HCT116 (cell line): ENCODE measurements around the gene AARSD1. TPM values are rescaled to one million over a fixed set of nuclear protein-coding genes. Genes with fewer than 3 reads are reported as not detected.
A peak's percentile ranks its signal among the peaks of the same experiment; 100 is the strongest.

Source experiments
- ATAC-seq: fragments of 200-7000 bp; cut with Tn5 transposase; 2 replicates; pipeline ENCODE4 v1.9.1; 2020; ENCODE audit warnings: mild to moderate bottlenecking, moderate library complexity
- Bru-seq: library from RNA; stranded (reverse); fragments of 400-500 nt; gene quantifications from one replicate; lab custom pipeline; 2021; lab: Mats Ljungman, UMichigan
- BruChase-seq, 2 experiments: library from RNA; stranded (reverse); fragments of 400-500 nt; gene quantifications; one replicate each; lab custom pipeline; 2021; lab: Mats Ljungman, UMichigan
- BruUV-seq: library from RNA; stranded (reverse); fragments of 400-500 nt; replicated peaks from 2 replicates; lab custom pipeline; 2021; lab: Mats Ljungman, UMichigan
- CTCF ChIA-PET: fragments of 300-600 bp; sonication (Branson Sonifier 250); formaldehyde crosslinking; loops from one replicate; lab custom pipeline; 2021; ENCODE audit warnings: antibody characterized with exemption; lab: Charles Lee
- POLR2A ChIA-PET: fragments of 300-600, 350-600 bp; sonication (Branson Sonifier 250); formaldehyde crosslinking; loops from one replicate; lab custom pipeline; 2021; ENCODE audit warnings: antibody characterized with exemption; lab: Charles Lee
- RAD21 ChIA-PET, 2 experiments: fragments of 300-600 bp; sonication (Branson Sonifier 250); formaldehyde crosslinking; loops; one replicate each; lab custom pipeline; 2023; ENCODE audit warnings: low total read pairs in 2 of 2; ENCODE audit not compliant: uncharacterized antibody in 2 of 2, unreplicated experiment in 2 of 2, low non-redundant PET in 1 of 2; lab: Charles Lee
- DNase-seq: peaks from one replicate; pipeline ENCODE4 v3.0.0-alpha.2; 2010; ENCODE audit warnings: low read depth, low spot score
- H2AFZ ChIP-seq: fragments of 200-600 bp; shearing (Covaris generic), sonication (generic); 2 replicates; pipeline ENCODE4 v1.6.1; 2017; ENCODE audit warnings: low read depth, mixed run types, mixed read lengths, antibody characterized with exemption, low read length; ENCODE audit not compliant: poor library complexity, severe bottlenecking
- H3K27ac ChIP-seq: 2 replicates; pipeline ENCODE4 v1.5.1; 2012; ENCODE audit warnings: low read depth, low read length
- H3K27me3 ChIP-seq: fragments of 200-600 bp; sonication (generic); 2 replicates; pipeline ENCODE4 v1.6.1; 2016; ENCODE audit warnings: mixed run types, low read length, mixed read lengths; ENCODE audit not compliant: insufficient read depth
- H3K36me3 ChIP-seq, 2 experiments: fragments of 200-500 bp in 1 of 2; fragments of 200-600 bp in 1 of 2; sonication (Bioruptor generic) in 1 of 2; sonication (generic) in 1 of 2; 2 replicates each; pipeline versions ENCODE4 v1.5.1 to v1.6.1; 2014 to 2016; ENCODE audit warnings: low read length in 2 of 2, inconsistent platforms in 1 of 2, mixed read lengths in 1 of 2, mixed run types in 1 of 2; ENCODE audit not compliant: insufficient read depth in 2 of 2, control insufficient read depth in 1 of 2
- H3K4me1 ChIP-seq, 2 experiments: fragments of 200-600 bp in 1 of 2; sonication (generic) in 1 of 2; 2 replicates each; pipeline versions ENCODE4 v1.5.1 to v1.6.1; 2012 to 2017; ENCODE audit warnings: low read length in 2 of 2, inconsistent platforms in 1 of 2, mild to moderate bottlenecking in 1 of 2, mixed read lengths in 1 of 2, mixed run types in 1 of 2, moderate library complexity in 1 of 2; ENCODE audit not compliant: insufficient read depth in 2 of 2, control insufficient read depth in 1 of 2
- H3K4me2 ChIP-seq: fragments of 200-600 bp; sonication (generic); 2 replicates; pipeline ENCODE4 v1.6.1; 2017; ENCODE audit warnings: mixed run types, low read length, mixed read lengths
- H3K4me3 ChIP-seq, 2 experiments: fragments of 200-600 bp in 1 of 2; sonication (generic) in 1 of 2; replicated peaks in 1 of 2; 2 replicates each; pipeline ENCODE4 v1.5.1; 2011 to 2016; ENCODE audit warnings: low read length in 2 of 2, control low read depth in 1 of 2, low read depth in 1 of 2, mild to moderate bottlenecking in 1 of 2, mixed read lengths in 1 of 2, mixed run types in 1 of 2
- H3K79me2 ChIP-seq: fragments of 200-600 bp; sonication (generic); 2 replicates; pipeline ENCODE4 v1.6.1; 2017; ENCODE audit warnings: mild to moderate bottlenecking, mixed run types, low read length, moderate library complexity, mixed read lengths; ENCODE audit not compliant: insufficient read depth
- H3K9ac ChIP-seq: fragments of 200-600 bp; sonication (generic); 2 replicates; pipeline ENCODE4 v1.6.1; 2016; ENCODE audit warnings: low read length, mixed read lengths
- H3K9me2 ChIP-seq: fragments of 200-600 bp; sonication (generic), shearing (Covaris generic); 2 replicates; pipeline ENCODE4 v1.6.1; 2017; ENCODE audit warnings: mixed run types, mild to moderate bottlenecking, moderate library complexity; ENCODE audit not compliant: insufficient read depth
- H3K9me3 ChIP-seq, 2 experiments: fragments of 200-500 bp in 1 of 2; fragments of 200-600 bp in 1 of 2; sonication (Bioruptor generic) in 1 of 2; sonication (generic) in 1 of 2; 2 replicates each; pipeline ENCODE4 v1.6.1; 2014 to 2017; ENCODE audit warnings: low read length in 2 of 2, mixed read lengths in 2 of 2, inconsistent platforms in 1 of 2, low read depth in 1 of 2, mild to moderate bottlenecking in 1 of 2, mixed run types in 1 of 2, moderate library complexity in 1 of 2; ENCODE audit not compliant: control insufficient read depth in 1 of 2, insufficient read depth in 1 of 2
- H4K20me1 ChIP-seq: fragments of 200-600 bp; sonication (generic), shearing (Covaris generic); 2 replicates; pipeline ENCODE4 v1.6.1; 2017; ENCODE audit warnings: mixed run types, mild to moderate bottlenecking, moderate library complexity; ENCODE audit not compliant: insufficient read depth
- EGR1 ChIP-seq: IDR thresholded peaks from 2 replicates; pipeline ENCODE4 v1.6.1; 2012; ENCODE audit warnings: low read depth
- EZH2phosphoT487 ChIP-seq: fragments of 200-600 bp; IDR thresholded peaks from 2 replicates; pipeline ENCODE4 v1.6.1; 2018; ENCODE audit warnings: antibody characterized with exemption, borderline replicate concordance
- FOSL1 ChIP-seq: IDR thresholded peaks from 2 replicates; pipeline ENCODE4 v1.6.1; 2012; ENCODE audit warnings: low read depth
- POLR2A ChIP-seq: IDR thresholded peaks from 2 replicates; pipeline ENCODE4 v1.7.0; 2011; ENCODE audit warnings: borderline replicate concordance; ENCODE audit not compliant: insufficient read depth, insufficient read length; ENCODE audit errors: extremely low read depth
- POLR2AphosphoS5 ChIP-seq: IDR thresholded peaks from 2 replicates; pipeline ENCODE4 v1.6.1; 2011; ENCODE audit warnings: mild to moderate bottlenecking, low read depth, low read length, moderate library complexity
- SIN3A ChIP-seq: IDR thresholded peaks from 2 replicates; pipeline ENCODE4 v1.6.1; 2012; ENCODE audit warnings: low read depth
- SP1 ChIP-seq: IDR thresholded peaks from 2 replicates; pipeline ENCODE4 v1.6.1; 2012; ENCODE audit warnings: low read depth
- YY1 ChIP-seq: IDR thresholded peaks from 2 replicates; pipeline ENCODE4 v1.6.1; 2011; ENCODE audit warnings: low read length, low read depth, moderate library complexity, mild to moderate bottlenecking; ENCODE audit not compliant: insufficient replicate concordance; ENCODE audit errors: extremely low read depth
- intact Hi-C: fragments of 100-400 bp; cut with micrococcal nuclease; formaldehyde crosslinking; loops from 2 replicates; pipeline ENCODE4 v1.10.0; 2022
- long read RNA-seq: library from polyadenylated mRNA; unstranded; transcript quantifications from one replicate; pipeline ENCODE4 v2.0.0, GENCODE V29; 2021; ENCODE audit not compliant: unreplicated experiment
- polyA plus RNA-seq: library from polyadenylated mRNA; unstranded; fragments of >200 nt; gene quantifications from 2 replicates; pipeline ENCODE4 v1.2.1, GENCODE V29; 2012; ENCODE audit warnings: missing spikeins
- total RNA-seq: library from RNA; stranded (reverse); gene quantifications from one replicate; pipeline ENCODE4 v1.2.1, GENCODE V29; 2021; ENCODE audit not compliant: unreplicated experiment
- TF ChIP-seq, protein P1 (sequence below): IDR thresholded peaks from 2 replicates; pipeline ENCODE4 v1.6.1; 2011; ENCODE audit warnings: mild to moderate bottlenecking, low read length, moderate library complexity; ENCODE audit not compliant: insufficient replicate concordance; ENCODE audit errors: extremely low read depth
- TF ChIP-seq, protein P2 (sequence below): IDR thresholded peaks from 2 replicates; pipeline ENCODE4 v1.6.1; 2012

The AARSD1 gene, protein sequence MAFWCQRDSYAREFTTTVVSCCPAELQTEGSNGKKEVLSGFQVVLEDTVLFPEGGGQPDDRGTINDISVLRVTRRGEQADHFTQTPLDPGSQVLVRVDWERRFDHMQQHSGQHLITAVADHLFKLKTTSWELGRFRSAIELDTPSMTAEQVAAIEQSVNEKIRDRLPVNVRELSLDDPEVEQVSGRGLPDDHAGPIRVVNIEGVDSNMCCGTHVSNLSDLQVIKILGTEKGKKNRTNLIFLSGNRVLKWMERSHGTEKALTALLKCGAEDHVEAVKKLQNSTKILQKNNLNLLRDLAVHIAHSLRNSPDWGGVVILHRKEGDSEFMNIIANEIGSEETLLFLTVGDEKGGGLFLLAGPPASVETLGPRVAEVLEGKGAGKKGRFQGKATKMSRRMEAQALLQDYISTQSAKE
- total RNA-seq (65.9 TPM), Bru-seq, nascent RNA (percentile 88 among the genes with signal in this experiment), BruChase-seq, experiment 1, labeled RNA remaining after a 6-hour chase (percentile 96 among the genes with signal in this experiment), BruChase-seq, experiment 2, labeled RNA remaining after a 2-hour chase (percentile 93 among the genes with signal in this experiment)
- 68.5 and 72.1 TPM in 2 replicates for polyA plus RNA-seq
- long read RNA-seq, transcript AARSD1-202 (12 exons, 1,322 nt): major isoform, 19 of 31 reads
- long read RNA-seq, partial matches to known transcripts: 1 of 31 reads
- long read RNA-seq, other reads (novel, unspliced or antisense): 9 of 31 reads

DNA sequence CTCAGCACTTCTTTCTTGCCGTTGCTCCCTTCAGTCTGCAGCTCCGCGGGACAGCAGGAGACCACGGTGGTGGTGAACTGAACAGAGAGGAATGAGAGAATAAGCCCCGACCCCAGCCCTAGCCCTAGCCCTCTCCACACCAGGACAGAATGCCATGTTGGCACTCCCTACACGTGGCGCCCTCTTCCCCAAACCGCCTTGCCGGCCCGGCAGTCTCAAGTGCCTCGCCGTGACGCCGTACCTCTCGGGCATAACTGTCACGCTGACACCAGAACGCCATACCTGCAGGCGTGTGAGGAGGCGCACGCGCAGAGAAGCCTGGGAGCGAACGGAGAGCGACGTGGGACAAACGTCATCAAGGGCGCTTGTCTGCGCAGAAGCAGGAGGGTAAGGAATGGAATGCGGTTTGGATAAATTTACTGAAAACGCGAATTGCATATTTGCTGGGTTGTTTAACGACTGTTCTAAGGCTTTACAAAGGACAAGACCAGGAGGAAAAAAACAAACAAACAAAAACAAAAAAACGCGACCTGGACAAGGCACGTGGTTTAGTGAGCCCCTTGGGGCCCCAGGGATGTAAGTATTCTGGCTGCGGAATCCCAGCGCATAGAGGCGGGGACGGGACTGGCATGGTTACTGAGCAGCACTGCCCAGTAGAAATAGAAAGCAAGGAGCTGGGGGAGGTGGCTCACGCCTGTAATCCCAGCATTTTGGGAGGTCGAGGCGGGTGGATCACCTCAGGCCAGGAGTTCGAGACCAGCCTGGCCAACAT, at the start of gene AARSD1:
Gene AARSD1 (minus strand): TSS at position 294 of the 772 bp plus-strand sequence. CDS start 14 bp downstream, at position 280.
- H3K9me2 ChIP-seq: no peaks in the 10 kb centered on the region
- H3K27me3 ChIP-seq: no peaks in the 10 kb centered on the region
- peak within 1 kb of the TSS; percentile 85 for H3K4me2 ChIP-seq
- BruUV-seq: TSS peak; percentile 93
- peak; percentile 93 for DNase-seq
- CTCF ChIA-PET: interaction anchor here (0.7 to 1.7 kb wide), 3 partner anchors 16 to 139 kb away, joined by 4 to 8 read pairs (median 7); partner anchors contain the start of genes RPL27 and RUNDC1
- H3K4me3 ChIP-seq: peak within 1 kb of the TSS; percentile 89 to 98
- H2AFZ ChIP-seq: no peak within 1 kb of the TSS
- no peaks in the 10 kb centered on the region for H4K20me1 ChIP-seq
- TF ChIP-seq SP1 (peak; percentile 57; the same call in 1 of the 2 replicates), SIN3A (peak; percentile 92), POLR2AphosphoS5 (peak; percentile 90), FOSL1 (no peak), POLR2A (peak; percentile 76), EGR1 (no peak), EZH2phosphoT487 (no peak), YY1 (peak; percentile 93)
- TF ChIP-seq, protein P1, sequence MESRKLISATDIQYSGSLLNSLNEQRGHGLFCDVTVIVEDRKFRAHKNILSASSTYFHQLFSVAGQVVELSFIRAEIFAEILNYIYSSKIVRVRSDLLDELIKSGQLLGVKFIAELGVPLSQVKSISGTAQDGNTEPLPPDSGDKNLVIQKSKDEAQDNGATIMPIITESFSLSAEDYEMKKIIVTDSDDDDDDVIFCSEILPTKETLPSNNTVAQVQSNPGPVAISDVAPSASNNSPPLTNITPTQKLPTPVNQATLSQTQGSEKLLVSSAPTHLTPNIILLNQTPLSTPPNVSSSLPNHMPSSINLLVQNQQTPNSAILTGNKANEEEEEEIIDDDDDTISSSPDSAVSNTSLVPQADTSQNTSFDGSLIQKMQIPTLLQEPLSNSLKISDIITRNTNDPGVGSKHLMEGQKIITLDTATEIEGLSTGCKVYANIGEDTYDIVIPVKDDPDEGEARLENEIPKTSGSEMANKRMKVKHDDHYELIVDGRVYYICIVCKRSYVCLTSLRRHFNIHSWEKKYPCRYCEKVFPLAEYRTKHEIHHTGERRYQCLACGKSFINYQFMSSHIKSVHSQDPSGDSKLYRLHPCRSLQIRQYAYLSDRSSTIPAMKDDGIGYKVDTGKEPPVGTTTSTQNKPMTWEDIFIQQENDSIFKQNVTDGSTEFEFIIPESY: no peak
- TF ChIP-seq, protein P2, sequence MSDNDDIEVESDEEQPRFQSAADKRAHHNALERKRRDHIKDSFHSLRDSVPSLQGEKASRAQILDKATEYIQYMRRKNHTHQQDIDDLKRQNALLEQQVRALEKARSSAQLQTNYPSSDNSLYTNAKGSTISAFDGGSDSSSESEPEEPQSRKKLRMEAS: peak; percentile 97
- peaks cover 12 to 30% of the 10 kb centered on the region in 2 experiments for H3K36me3 ChIP-seq
- H3K27ac ChIP-seq: peak within 1 kb of the TSS; percentile 80
- intact Hi-C loops: no loop called here
- RAD21 ChIA-PET: interaction anchor here (0.7 to 1.0 kb wide), 2 partner anchors 34 to 250 kb away, joined by 3 to 5 read pairs; partner anchors contain the start of gene RPL27 (in 1 of the 2)
- peak within 1 kb of the TSS; percentile 96 for H3K9ac ChIP-seq
- peaks cover 37% of the 10 kb centered on the region for H3K79me2 ChIP-seq
- H3K9me3 ChIP-seq: no peaks in the 10 kb centered on the region
- peak; percentile 90 for ATAC-seq
- POLR2A ChIA-PET: interaction anchor here (0.6 to 1.4 kb wide), 6 partner anchors 27 to 288 kb away, joined by 3 to 15 read pairs (median 3); partner anchors contain the start of genes IFI35, RPL27 and VAT1
- peaks cover 8 to 23% of the 10 kb centered on the region in 2 experiments; a peak in 3 of 4 replicates for H3K4me1 ChIP-seq
